Endothelial cell (in vitro differentiated cells): ENCODE data around the gene HDAC4. TPM values are rescaled to one million over a fixed set of nuclear protein-coding genes. Genes with fewer than 3 reads are reported as not detected.

ENCODE experiments used
- DNase-seq: peaks from one replicate; pipeline ENCODE4 v3.0.0; 2021; ENCODE audit warnings: low spot score
- H3K27ac Mint-ChIP-seq: one replicate; pipeline ENCODE4 v1.8.0; 2021; ENCODE audit warnings: mixed read lengths, inconsistent platforms; ENCODE audit not compliant: unreplicated experiment
- H3K27me3 Mint-ChIP-seq: one replicate; pipeline ENCODE4 v1.8.0; 2021; ENCODE audit warnings: mild to moderate bottlenecking, moderate library complexity, mixed read lengths, inconsistent platforms; ENCODE audit not compliant: unreplicated experiment
- H3K36me3 Mint-ChIP-seq: one replicate; pipeline ENCODE4 v1.8.0; 2021; ENCODE audit warnings: mild to moderate bottlenecking, low read depth, mixed read lengths, inconsistent platforms; ENCODE audit not compliant: unreplicated experiment
- H3K4me1 Mint-ChIP-seq: one replicate; pipeline ENCODE4 v1.8.0; 2021; ENCODE audit warnings: mild to moderate bottlenecking, mixed read lengths, inconsistent platforms; ENCODE audit not compliant: unreplicated experiment
- H3K4me3 Mint-ChIP-seq: one replicate; pipeline ENCODE4 v1.8.0; 2021; ENCODE audit warnings: mild to moderate bottlenecking, mixed read lengths, inconsistent platforms; ENCODE audit not compliant: unreplicated experiment
- H3K9me3 Mint-ChIP-seq: one replicate; pipeline ENCODE4 v1.8.0; 2021; ENCODE audit warnings: mixed read lengths, inconsistent platforms; ENCODE audit not compliant: unreplicated experiment
- total RNA-seq: library from RNA; stranded (reverse); fragmentation: NEBNext Ultra II Directional; extraction: Animal tissue kit (Norgen Biotek cat#: 25700); gene quantifications from one replicate; pipeline ENCODE4 v1.2.1, GENCODE V29; 2021; ENCODE audit not compliant: unreplicated experiment
- TF ChIP-seq, protein P1 (sequence below): fragments of 200-600 bp; sonication (generic); IDR thresholded peaks from one replicate; pipeline ENCODE4 v1.5.0; 2021; ENCODE audit warnings: antibody characterized with exemption; ENCODE audit not compliant: unreplicated experiment

HDAC4 gene
- total RNA-seq, 1 donor from 2014 or later: 26.0 TPM

DNA sequence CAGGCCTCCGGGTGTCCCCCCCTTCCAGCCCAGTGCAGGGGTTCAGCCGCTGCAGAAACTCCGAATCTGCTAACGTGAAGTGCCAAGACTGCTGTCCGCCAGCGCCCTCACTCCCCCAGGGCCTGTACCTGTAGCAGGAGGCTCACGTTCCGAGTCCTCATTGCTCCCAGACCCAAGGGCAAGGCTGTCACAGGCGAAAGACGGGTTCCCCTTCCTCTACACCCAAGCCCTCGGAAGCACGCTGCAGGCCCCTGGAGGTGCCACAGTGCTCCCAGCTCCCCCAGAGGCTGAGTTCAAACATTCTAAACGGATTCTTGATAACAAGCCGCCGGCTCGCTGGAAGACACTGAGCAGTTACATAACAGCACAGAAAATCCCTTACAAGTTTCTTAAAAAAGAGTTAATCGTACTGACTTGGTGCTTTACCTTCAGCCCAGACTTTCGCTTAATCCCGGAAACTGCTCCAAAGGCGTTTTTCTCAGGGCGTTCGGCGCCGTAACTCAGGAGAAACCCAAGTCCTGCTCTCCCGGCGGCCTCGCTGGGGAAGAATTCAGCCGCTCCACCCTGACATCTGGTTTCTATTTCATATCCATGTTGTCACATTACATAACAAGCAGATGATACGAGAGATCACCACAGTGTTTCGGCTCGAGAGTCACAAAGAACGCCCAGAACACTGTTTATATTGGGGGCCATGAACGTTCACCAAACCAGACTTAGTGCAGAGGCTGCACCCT is 92.0 kb downstream of the HDAC4 start:
- peaks cover 22% of the 10 kb centered on the region for H3K4me1 Mint-ChIP-seq
- peaks cover 4% of the 10 kb centered on the region for H3K27me3 Mint-ChIP-seq
- peaks cover 3% of the 10 kb centered on the region for H3K36me3 Mint-ChIP-seq
- H3K9me3 Mint-ChIP-seq: no peaks in the 10 kb centered on the region
- H3K4me3 Mint-ChIP-seq: no peak overlapping the region
- no peak overlapping the region for H3K27ac Mint-ChIP-seq
- TF ChIP-seq, protein P1, sequence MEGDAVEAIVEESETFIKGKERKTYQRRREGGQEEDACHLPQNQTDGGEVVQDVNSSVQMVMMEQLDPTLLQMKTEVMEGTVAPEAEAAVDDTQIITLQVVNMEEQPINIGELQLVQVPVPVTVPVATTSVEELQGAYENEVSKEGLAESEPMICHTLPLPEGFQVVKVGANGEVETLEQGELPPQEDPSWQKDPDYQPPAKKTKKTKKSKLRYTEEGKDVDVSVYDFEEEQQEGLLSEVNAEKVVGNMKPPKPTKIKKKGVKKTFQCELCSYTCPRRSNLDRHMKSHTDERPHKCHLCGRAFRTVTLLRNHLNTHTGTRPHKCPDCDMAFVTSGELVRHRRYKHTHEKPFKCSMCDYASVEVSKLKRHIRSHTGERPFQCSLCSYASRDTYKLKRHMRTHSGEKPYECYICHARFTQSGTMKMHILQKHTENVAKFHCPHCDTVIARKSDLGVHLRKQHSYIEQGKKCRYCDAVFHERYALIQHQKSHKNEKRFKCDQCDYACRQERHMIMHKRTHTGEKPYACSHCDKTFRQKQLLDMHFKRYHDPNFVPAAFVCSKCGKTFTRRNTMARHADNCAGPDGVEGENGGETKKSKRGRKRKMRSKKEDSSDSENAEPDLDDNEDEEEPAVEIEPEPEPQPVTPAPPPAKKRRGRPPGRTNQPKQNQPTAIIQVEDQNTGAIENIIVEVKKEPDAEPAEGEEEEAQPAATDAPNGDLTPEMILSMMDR: no peak
- no peak for DNase-seq

DNA sequence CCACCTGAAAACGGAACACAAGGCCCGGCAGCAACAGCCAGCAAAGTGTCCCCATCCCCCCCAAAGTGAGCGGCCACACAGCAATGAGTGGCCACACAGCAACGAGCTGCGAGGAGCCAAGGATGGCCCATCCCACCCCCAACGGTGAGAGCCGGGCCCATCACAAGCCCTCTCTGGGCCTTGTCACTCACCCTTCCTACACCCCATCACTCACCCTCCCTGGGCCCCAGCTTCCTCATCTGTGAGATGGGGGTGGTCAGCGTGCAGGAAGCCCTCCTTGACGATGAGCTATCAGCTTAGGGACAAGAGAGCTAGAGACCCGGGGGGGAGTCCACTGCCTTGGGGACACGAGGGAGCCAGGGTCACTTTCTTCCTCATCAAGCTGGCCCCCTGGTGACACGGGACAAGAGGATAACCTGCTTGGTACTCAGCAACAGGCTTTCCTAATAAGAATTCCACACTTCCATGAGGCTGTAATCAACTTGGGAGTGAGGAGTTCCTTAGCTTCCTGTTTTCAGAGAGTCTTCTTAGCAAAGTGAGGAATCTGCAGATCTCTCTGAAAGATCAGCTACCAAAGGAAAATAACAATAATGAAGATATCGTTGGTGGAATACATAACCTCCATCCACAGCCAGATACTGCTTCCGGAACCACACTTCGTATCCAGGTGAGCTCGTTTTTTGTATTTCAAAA is 92.8 kb downstream of the HDAC4 start:
- H3K4me1 Mint-ChIP-seq: peaks cover 22% of the 10 kb centered on the region
- H3K9me3 Mint-ChIP-seq: no peaks in the 10 kb centered on the region
- H3K36me3 Mint-ChIP-seq: peaks cover 6% of the 10 kb centered on the region
- DNase-seq: no peak
- H3K27me3 Mint-ChIP-seq: peaks cover 8% of the 10 kb centered on the region
- no peak overlapping the region for H3K27ac Mint-ChIP-seq
- H3K4me3 Mint-ChIP-seq: peak overlapping the region; percentile 37
- TF ChIP-seq, protein P1: no peak

DNA sequence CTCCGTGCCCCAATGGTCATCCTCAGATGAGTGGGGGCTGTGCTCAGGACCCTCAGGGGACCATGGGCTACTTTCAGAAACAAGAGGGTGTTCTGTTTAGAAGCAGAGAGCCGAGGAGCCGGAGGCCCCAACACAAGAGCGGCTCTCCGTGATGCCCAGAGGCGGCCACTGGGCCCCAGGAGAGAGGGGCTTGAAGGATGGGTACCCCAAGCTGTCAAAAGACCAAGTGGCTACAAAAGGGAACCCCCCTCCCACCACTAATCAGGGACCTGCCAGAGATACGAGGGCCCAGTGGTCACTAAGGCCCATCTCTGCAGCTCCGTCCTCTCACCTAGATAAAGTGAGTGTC is 93.6 kb downstream of the HDAC4 start:
- Mint-ChIP-seq H3K4me3 (no peak overlapping the region), H3K9me3 (no peaks in the 10 kb centered on the region), H3K27me3 (peaks cover 7% of the 10 kb centered on the region), H3K4me1 (peaks cover 22% of the 10 kb centered on the region), H3K27ac (no peak overlapping the region), H3K36me3 (peaks cover 6% of the 10 kb centered on the region)
- DNase-seq: no peak
- TF ChIP-seq, protein P1: no peak

DNA sequence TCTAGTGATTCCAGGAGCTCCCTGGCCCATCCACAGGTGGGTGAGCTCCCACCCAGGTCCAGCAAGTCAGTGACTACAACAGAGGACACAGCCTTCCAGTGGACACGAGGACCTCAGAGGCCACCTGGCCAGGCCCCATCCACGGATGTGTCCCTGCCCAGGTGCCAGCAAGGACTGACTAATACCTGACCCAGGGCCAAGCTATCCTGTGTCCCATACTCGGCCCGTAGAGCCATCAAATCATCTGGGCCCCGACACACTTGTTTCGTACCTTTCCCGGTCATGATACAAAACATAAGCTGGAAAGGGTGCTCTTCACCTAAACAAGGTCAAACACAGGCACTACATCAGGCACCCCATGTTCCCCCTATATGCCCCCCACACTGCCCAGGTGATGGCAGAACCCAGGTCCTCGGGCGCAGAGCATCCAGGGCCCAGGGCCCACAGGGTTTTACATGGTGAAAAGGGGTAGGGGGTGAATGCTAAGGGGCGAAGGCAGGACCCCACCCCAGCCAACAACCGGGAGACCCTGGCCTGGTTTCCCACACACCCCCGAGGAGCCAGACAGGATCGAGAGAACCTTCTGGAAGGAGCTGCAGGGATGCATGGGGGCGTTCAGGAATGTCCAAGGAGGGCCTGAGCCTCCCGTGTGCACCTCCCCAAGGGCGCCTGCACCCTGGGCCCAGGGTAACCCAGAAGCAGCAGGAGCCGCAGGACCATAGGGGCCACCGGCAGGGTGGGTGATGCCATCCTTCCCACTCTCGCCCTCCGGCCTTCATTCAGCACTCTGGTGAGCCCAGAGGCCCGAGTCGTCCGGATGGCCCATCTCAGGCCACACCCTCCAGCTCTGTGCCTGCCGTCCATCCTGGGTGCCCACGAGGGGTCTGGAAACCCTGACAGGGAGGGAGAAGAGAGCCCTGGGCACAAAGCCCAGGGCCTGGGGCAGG is 94.3 kb downstream of the HDAC4 start:
- Mint-ChIP-seq H3K9me3 (no peaks in the 10 kb centered on the region), H3K27ac (no peak overlapping the region), H3K36me3 (peaks cover 6% of the 10 kb centered on the region), H3K27me3 (peaks cover 7% of the 10 kb centered on the region), H3K4me3 (peak overlapping the region; percentile 19), H3K4me1 (peaks cover 26% of the 10 kb centered on the region)
- TF ChIP-seq, protein P1: no peak
- no peak for DNase-seq
